ENCODE data around the gene COL5A1. TPM values are rescaled to one million over a fixed set of nuclear protein-coding genes. Genes with fewer than 3 reads are reported as not detected.

COL5A1 gene
- total RNA-seq, 1 experiment from 2014 or later = 9.5 TPM

DNA sequence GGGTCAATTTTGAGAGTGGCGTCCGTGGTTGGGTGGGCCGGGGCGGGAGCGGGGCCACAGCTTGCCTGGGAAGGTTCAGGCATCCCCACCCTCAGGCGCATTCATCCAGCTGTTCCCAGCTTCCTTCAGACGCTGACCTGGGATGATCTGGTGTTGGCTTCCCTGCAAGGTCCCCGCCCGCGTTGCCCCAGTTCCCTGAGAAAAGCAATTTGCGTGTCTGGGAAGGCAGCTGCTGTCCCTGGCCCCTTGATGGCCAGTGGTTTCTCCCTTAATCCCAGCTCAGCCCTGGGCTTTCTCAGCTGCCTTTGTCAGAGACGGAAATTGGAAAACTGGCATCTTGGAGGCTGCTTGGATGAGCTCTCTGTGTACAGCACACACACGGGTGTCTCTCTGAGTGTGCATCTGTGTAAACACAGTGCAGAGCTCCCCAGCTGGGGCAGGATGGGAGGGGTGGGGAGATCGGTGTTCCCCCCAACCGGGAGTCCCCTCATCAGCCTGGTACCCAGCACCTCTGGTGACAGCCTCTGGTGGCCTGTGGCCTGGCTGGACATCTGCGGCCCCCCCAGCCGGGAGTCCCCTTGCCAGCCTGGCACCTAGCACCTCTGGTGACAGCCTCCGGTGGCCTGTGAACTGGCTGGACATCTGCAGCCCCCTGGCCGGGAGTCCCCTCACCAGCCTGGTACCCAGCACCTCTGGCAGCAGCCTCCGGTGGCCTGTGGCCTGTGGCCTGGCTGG is 94.0 kb downstream of the COL5A1 start:
- Histone ChIP-seq H3K4me2 (ENCODE audit: insufficient read depth, insufficient read length, low read length) (no peak overlapping the region), H3K79me2 (ENCODE audit: insufficient read depth, low read length) (no peaks in the 10 kb centered on the region), H2AFZ (ENCODE audit: low read length) (no peak overlapping the region), H4K20me1 (ENCODE audit: control insufficient read depth, insufficient read depth, insufficient read length) (no peaks in the 10 kb centered on the region), H2BK12ac (ENCODE audit: insufficient read length, low read depth, low read length) (no peak overlapping the region), H2BK120ac (ENCODE audit: low read depth, low read length, poor library complexity, severe bottlenecking) (no peak overlapping the region), H3K27me3 (ENCODE audit: insufficient read depth, low read length) (no peaks in the 10 kb centered on the region), H3K23ac (ENCODE audit: insufficient read length, low read depth, low read length) (no peak overlapping the region), H3K4ac (ENCODE audit: low read depth, low read length) (no peak overlapping the region), H3K9ac (ENCODE audit: extremely low read depth, insufficient read length, low read length) (no peak overlapping the region), H3K23me2 (ENCODE audit: insufficient read length, low read depth, low read length, poor library complexity, severe bottlenecking) (no peaks in the 10 kb centered on the region), H3K4me1 (ENCODE audit: insufficient read depth, low read length) (no peaks in the 10 kb centered on the region), H4K5ac (ENCODE audit: insufficient read length, low read depth, low read length) (no peak overlapping the region), H4K8ac (replicated peaks; ENCODE audit: insufficient read length, low read depth, low read length) (no peak overlapping the region), H2AK5ac (ENCODE audit: insufficient read length, low read length) (no peak overlapping the region), H2BK5ac (ENCODE audit: insufficient read length, low read length) (no peak overlapping the region), H3T11ph (ENCODE audit: low read length) (no peak overlapping the region), H3K56ac (ENCODE audit: insufficient read length, low read depth, low read length) (no peak overlapping the region), H3K27ac (ENCODE audit: insufficient read length, low read depth, low read length) (no peak overlapping the region), H4K91ac (ENCODE audit: insufficient read length, low read depth, low read length) (no peak overlapping the region), H3K14ac (ENCODE audit: insufficient read depth, low read length) (no peak overlapping the region), H3K18ac (ENCODE audit: insufficient read length, low read depth, low read length) (no peak overlapping the region), H3K79me1 (ENCODE audit: insufficient read depth, low read depth, low read length, poor library complexity, severe bottlenecking) (no peaks in the 10 kb centered on the region), H3K9me3 (ENCODE audit: control insufficient read depth, low read depth, low read length) (no peaks in the 10 kb centered on the region), H2BK15ac (ENCODE audit: low read depth, low read length) (no peak overlapping the region), H2BK20ac (ENCODE audit: low read depth, low read length, poor library complexity, severe bottlenecking) (no peak overlapping the region)
- TF ChIP-seq, protein P1, sequence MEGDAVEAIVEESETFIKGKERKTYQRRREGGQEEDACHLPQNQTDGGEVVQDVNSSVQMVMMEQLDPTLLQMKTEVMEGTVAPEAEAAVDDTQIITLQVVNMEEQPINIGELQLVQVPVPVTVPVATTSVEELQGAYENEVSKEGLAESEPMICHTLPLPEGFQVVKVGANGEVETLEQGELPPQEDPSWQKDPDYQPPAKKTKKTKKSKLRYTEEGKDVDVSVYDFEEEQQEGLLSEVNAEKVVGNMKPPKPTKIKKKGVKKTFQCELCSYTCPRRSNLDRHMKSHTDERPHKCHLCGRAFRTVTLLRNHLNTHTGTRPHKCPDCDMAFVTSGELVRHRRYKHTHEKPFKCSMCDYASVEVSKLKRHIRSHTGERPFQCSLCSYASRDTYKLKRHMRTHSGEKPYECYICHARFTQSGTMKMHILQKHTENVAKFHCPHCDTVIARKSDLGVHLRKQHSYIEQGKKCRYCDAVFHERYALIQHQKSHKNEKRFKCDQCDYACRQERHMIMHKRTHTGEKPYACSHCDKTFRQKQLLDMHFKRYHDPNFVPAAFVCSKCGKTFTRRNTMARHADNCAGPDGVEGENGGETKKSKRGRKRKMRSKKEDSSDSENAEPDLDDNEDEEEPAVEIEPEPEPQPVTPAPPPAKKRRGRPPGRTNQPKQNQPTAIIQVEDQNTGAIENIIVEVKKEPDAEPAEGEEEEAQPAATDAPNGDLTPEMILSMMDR (conservative IDR thresholded peaks at IDR 0.05) = no peak
- peaks cover 2% of the 10 kb centered on the region; the same call in 1 of the 2 replicates for H3K27me3 Mint-ChIP-seq (ENCODE audit: low read depth)
- H3K4me1 Mint-ChIP-seq = peaks cover 5 to 6% of the 10 kb centered on the region in 2 experiments
- WGBS (ENCODE audit: extremely low coverage, insufficient read length, low lambda C conversion rate) = no CpG with 5 or more reads among the region's 20 CpGs
- no peak overlapping the region for H3K27ac Mint-ChIP-seq
- no peak for DNase-seq
- no peak overlapping the region for H3K4me3 Mint-ChIP-seq
- no peaks in the 10 kb centered on the region; a peak in 3 of 7 replicates for H3K36me3 Mint-ChIP-seq (ENCODE audit: insufficient read depth in 1 of 3, low read depth in 3 of 3)
- H3K9me3 Mint-ChIP-seq = no peaks in the 10 kb centered on the region
